GDM1 (cell line): ENCODE results near the gene VSIR.
A peak's percentile ranks its signal among the peaks of the same experiment; 100 is the strongest.

Experiments used
- DNase-seq: peaks from one replicate; lab custom pipeline; 2025; lab: John Stamatoyannopoulos, UW

The VSIR gene

DNA sequence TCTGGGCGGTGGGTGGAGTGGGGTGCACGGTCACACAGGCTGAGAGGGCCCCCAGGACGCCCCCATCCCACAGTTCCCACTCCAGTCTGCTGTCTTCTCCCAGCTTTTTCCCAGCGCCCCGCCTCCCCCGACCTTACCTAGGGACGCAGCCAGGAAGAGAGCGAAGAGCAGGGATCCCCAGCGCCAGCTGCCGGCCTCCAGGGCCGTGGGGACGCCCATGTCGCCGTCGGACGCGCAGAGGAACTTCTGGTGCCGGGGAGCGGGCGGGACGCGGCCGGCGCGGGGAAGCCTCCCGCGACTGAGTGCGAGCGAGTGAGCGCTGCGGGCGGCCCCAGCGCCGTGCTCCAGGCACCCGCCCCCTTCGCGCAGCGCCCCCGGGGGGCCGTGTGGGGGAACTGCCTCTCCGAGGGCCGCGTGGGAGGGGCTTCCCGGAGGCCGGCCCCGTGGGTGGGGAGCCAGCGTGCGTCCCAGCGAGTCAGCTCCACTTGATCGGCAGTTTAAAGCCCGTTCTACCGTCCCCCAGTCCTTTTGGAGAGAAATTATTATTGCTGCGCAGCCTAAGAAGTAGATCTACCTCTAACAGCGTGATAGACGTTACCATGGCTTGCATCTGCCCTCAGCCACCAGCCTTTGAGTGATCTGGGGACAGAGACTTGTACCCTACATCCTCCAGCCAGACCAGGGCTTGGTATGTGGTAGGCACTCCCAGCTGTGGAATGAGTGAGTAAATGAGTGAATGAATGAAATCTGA lies at the start of gene VSIR:
Gene VSIR (minus strand): TSS at position 300 of the 751 bp plus-strand sequence. CDS start 81 bp downstream, at position 219.
- DNase-seq, result peak; percentile 89

DNA sequence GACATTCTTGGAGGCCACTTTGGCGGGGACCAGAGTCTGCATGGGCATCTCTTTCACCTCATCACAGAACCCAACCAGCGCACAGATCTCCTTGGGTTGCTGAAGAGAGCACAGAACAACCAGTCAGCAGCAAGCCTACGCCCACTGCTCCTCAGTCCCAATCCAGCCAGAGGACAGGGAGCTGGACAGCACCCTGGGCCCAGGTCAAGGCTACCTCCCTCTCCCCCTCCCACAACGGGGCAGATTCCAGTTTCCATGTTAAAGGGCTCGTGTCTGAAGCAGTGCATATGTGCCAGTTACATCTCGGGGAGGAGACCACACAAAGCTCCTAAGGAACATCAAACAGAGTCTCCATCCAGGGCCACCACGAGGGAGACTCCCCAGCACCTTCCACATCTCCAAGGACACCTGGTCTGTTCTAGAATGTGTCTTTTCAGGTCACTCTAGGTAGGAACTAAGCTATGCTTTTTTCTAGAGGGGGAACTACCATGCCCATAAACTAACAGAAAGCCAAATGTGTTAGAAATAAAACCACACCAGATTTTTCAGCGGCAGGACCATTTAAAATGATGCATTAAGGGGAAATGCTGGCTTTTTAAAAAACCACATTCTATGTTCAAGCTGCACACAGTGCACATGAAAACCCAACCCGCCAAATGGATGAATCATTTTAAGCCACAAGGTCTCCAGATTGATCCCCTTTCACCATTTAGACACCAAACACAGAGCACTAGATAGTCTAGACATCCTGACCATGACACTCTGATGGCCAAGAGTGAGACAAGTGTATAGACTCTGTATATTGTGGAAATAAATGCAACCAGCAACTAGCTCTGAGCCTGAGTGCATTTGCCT lies 48.8 kb upstream of the VSIR start:
- DNase-seq, result peak; percentile 16

DNA sequence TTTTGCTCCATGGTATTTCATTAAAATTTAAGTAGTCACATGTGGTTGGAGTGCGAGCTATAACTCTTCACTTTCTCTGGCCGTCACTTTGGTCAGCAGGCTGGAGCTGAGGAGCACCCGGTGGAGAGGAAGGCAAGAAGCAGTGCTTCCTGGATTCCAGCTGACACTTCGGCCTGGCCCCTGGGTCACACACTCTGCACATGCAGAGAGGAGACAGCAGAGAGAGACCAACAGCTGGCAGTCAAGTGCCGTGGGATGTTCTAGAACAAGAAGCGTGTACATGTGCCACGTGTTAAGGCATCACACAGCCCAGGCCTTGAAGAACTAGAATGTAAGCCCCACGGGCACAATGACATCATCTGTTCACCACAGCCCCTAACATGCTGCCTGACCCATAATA lies 47.6 kb upstream of the VSIR start:
- DNase-seq, result no peak

DNA sequence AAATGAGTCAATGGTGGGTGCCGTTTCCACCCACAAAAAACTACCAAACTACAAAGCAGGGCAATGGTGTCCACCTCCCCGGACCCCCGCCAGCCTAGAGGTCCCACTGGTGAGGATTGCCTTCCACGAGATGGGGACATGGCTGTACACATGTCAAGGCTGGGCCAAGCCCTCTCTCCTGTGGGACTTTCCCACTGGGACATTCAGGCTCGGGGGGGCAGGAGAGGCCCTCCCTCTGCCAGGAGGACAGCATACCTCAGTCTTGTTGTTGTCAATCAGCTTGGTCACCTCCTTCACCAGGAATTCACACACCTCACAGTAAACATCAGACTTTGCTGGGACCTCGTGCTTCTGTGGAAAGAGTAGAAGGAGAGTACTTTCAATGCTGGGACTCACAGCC lies 46.7 kb upstream of the VSIR start:
- DNase-seq, result no peak

DNA sequence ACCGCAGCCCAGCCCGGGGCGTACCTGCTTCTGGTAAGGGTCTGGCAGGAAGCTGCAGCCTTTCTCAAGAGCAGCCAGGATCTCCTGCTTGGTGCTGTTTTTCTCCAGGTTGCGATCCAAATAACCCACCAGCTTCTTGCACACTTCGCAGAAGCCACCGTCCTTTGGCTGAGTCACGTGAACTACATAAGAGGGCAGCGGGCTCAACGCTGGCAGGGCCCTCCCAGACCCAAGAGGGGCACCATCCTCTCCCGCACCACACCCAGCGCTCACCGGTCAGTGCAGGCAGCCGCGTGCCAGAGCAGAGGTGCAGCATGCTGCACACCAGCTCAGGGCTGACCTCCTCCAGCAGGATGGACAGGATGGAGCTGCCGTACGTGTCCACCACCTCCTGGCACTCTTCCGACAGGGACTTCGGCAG lies 46.1 kb upstream of the VSIR start:
- DNase-seq, result no peak

DNA sequence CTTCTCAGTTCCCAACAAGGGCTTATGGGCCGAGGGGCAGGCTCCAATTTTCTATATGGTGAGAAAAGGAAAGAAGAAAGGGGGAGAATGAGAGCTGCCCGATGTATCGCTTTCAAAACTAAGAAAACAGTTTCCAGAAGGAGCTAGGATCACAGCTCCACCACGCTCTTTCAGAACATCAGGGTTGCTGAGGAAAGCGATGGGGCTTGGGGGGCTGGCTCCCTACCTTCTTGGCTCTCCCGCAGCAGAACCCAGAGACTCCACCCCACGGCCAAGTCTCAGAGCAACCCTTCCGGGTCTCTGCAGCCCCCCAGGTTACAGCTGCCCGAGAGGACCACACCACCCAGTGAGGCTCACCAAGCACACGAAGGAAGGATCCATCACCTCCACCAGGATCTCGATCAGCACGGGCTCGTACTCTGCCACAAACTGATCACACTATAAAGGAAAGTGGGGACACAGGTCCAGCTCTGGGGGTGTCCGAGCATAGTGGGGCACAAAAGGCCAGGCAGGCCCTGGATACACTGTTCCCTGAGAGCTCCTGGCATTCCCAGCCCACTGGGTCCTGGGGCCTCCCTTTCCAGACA lies 45.4 kb upstream of the VSIR start:
- DNase-seq, result no peak

DNA sequence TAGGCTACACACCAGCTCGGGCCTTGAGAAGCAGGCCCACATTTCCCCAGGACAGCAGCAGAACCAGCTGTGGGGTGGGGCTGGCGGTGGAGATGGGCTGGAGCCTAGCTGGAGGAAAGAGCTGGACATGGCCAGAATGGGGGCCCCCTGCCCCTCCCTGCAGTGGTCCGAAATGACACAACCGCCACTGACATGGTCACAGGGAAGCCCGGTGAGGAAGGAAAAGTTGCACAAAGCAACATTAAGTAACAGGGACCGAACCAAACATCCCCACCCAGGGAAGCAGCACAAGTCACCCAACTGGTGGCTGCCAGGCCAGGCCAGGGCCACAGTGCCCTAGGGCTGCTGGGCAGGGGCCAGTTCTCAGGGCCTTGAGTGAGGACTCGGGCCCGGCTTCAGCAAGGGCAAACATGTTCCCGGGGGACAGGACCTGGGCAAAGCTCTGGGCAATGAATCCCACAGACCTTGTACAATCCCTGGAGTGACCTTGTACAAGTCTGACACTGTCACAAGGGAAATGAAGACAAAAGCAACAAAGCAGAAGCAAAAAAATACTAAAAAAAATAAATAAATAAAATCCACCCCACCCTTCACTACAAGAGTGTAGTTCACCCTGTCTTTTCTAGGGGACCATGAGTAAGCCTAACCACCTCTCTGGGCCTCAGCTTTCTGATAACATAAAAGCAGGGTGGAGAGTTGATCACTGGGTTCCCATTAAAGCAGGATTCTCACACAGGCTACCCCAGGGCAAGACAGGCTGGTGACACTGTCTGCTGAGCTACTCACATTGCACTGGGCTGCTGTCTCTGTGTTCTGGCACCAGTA lies 44.7 kb upstream of the VSIR start:
- no peak for DNase-seq

DNA sequence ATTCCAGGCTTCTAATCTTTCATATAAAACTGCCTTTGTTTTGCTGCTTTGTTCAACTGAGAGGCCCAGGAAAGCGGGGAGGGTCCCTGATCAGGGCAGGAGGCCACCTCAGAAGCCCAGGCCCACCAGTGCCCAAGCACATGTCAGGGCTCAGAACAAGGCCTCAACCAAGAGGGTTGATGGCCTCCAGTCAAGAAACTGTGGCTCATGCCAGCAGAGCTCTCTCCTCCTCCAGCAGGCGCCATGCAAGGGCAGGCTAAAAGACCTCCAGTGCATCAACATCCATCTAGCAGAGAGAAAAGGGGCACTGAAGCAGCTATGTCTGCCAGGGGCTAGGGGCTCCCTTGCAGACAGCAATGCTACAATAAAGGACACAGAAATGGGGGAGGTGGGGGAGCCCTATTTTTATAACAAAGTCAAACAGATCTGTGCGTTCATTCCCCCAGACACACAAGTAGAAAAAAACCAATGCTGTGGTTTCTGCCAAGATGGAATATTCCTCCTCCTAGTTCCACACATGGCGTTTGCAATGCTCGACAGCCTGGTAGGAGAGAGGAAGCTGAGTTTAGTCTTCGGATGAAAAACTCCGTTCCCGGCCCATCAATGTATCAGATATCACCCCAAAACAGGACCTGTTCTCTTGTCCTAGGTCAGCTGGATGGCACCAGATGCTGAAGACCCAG lies 43.8 kb upstream of the VSIR start:
- no peak for DNase-seq

DNA sequence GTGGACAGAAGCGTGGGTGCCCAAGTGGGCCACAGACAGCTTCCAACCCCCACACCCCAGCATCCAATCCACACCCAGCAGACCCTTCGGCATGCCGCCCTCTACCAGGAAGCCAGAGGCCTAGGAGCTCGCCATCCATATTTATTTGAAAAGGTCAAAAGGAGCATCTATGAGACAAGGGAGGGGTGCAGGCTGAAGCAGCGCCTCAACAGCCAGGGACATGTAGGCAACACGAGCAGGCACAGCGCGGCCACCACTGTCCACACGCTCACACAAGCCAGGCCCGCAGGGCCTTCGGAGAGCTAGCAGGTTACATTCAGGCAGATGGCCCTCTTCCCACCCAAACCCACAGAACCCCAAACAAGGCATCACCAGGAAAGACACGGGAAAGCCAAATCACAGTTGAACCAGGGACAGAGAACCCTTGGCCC lies 43.1 kb upstream of the VSIR start:
- no peak for DNase-seq

DNA sequence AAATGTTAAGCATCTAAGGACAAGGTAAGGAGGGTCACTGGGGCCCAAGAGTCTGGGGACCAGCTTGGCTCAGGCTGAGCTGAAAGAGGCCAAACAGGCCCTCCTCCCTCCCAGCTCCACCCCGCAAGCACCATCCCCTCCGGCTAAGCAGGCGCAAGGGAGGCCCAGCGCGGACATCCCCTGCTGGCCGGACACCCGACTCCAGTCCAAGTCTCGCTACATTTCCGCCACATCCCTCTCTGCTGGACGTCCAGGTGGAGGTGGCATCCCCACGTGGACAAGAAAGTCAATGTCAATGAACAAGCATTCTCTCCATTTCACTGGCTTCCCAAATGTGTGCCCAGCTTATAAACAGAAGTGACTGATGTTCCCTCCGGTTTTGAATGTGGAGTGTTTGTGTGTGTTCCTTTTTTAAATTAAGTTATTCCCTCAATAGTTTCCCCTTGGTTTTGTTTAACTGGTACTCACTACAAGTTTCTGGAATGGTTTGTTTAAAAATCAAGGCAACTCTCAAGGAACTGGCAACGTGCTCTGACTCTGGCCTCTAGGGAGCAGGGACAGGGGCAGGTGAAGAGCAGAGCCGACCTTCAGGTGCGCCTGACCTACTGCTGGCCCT lies 42.3 kb upstream of the VSIR start:
- no peak for DNase-seq

DNA sequence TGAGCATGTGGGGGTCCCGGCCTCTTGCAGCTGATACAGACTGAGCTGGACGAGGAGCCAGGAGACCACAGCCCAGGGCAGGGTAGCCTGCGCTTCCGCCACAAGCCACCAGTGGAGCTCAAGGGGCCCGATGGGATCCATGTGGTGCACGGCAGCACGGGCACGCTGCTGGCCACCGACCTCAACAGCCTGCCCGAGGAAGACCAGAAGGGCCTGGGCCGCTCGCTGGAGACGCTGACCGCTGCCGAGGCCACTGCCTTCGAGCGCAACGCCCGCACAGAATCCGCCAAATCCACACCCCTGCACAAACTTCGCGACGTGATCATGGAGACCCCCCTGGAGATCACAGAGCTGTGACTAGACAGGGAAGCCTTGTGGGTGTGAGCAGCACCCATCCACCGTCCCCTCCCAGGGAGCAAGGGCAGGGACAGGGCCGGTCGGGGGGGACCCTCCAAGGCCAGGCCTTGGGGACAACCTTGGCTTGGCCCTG lies 41.6 kb upstream of the VSIR start:
- DNase-seq, result no peak

DNA sequence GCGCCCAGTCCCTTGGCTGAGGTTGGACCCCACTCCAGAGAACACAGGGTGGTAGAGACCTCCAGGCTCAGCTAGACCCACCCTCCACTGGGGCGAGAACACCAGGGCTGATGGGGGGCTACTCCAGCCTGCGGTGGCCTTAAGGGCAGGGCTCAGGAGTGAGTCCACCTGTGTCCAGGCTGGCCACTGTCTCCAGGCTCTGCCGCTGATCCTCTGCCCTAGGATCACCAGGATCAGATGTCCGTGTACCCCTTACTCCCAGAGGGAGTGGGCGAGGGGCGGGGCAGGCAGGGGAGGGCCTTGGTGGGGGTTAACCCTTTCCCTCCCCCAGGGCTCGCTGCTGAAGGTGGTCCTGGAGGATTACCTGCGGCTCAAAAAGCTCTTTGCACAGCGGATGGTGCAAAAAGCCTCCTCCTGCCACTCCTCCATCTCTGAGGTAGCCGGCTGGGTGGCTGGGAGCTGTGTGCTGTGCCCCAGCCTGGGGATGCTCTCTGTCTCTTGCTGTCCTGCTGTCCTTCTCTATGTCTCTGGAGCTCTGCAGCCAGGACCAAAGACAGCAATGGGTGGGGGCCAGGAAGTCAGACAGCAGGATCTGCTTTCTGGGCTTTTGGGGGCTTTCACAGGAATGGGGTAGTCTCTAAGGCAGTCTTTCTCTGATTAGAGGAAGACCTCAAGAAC lies 39.7 kb upstream of the VSIR start:
- DNase-seq, result no peak

DNA sequence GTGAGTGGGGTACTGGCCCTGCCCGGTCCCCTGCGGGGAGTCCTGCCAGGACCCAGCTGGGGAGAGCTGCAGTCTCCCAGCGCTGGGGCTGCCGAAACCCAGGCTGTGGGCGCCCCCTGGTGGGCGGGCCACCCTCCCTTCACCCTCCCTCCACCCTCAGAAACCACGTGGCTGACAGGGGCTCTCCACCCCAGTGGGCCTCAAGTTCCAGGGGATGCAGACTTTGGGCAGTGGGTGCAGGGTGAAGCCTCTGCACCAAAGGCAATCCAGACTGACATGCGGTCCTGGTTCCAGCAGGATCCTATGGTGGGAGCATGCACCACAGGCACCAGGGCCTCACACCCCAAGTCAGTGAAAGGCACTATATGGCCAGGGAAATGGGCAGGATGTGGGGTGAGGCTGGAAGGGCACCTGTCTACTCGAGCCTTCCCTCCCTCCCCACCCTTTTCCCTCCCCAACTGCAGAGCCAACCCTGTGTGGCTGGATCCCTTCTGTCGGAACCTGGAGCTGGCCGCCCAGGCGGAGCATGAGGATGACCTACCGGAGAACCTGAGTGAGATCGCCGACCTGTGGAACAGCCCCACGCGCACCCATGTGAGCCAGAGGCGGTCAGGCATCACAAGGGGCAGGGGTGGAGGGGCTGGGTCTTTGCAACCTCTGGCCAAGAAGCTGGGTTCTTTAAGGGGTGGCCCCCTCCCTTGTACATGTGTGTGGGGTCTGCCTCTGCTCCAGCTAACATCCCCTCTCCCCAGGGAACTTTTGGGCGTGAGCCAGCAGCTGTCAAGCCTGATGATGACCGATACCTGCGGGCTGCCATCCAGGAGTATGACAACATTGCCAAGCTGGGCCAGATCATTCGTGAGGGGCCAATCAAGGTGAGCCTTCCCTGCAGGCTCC lies 38.9 kb upstream of the VSIR start:
- peak; percentile 66 for DNase-seq

DNA sequence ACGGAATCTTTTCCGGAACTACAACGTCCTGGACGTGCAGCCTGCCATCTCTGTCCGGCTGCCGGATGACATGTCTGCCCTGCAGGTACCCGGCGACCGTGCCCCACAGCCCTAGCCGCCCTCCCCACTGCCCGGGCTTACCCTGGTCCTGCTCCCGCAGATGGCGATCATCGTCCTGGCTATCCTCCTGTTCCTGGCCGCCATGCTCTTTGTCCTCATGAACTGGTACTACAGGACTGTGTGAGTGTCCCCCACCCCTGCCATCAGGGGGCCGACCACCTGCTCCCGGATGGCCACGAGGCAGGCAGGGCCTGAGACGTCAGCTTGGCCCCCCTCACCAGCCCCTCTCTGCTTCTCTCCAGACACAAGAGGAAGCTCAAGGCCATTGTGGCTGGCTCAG lies 38.0 kb upstream of the VSIR start:
- DNase-seq, result no peak

DNA sequence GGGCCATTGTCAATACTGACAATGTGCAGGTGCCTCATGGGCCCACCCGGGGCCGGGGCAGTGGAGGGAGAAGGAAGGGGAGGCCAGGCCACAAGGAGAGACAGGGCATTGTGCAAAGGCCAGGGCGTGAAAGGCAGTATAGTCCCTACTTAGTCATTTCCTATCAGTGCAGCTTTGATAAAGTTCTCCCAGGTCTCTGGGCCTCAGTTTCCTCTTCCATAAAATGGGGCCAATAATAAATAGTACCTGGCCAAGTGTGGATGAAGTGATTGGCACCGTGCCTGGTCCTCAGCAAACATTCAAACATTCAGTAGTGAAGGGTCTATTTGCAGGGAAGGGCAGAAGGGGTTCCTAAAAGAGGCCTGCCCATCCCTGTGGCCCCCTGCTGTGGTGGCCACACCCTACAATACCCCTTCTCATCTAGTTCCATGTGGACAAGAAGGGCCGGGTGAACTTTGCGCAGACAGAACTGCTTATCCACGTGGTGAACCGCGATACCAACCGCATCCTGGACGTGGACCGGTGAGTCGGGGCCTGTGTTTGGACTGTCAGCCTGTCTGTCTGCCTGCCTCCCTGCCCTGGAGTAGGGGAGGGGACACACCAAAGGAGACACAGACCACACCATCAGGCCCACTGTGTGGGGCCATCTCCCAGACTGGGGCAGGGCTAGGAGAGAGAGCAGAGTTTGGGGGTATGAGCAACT lies 36.9 kb upstream of the VSIR start:
- peak; percentile 11 for DNase-seq

DNA sequence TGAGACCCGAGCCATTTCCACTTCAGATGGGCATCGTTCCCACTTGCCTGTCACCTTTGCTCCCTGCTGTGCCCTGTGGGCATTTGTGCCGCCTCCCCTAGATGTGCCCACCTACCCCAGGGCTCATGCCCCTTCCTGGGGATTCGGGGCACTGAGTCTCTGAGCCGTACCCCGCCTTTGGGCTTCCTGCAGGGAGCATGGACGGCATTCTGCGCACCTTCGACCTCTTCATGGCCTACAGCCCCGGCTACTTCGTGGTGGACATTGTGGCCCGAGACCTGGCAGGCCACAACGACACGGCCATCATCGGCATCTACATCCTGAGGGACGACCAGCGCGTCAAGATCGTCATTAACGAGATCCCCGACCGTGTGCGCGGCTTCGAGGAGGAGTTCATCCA lies 36.3 kb upstream of the VSIR start:
- DNase-seq, result no peak

DNA sequence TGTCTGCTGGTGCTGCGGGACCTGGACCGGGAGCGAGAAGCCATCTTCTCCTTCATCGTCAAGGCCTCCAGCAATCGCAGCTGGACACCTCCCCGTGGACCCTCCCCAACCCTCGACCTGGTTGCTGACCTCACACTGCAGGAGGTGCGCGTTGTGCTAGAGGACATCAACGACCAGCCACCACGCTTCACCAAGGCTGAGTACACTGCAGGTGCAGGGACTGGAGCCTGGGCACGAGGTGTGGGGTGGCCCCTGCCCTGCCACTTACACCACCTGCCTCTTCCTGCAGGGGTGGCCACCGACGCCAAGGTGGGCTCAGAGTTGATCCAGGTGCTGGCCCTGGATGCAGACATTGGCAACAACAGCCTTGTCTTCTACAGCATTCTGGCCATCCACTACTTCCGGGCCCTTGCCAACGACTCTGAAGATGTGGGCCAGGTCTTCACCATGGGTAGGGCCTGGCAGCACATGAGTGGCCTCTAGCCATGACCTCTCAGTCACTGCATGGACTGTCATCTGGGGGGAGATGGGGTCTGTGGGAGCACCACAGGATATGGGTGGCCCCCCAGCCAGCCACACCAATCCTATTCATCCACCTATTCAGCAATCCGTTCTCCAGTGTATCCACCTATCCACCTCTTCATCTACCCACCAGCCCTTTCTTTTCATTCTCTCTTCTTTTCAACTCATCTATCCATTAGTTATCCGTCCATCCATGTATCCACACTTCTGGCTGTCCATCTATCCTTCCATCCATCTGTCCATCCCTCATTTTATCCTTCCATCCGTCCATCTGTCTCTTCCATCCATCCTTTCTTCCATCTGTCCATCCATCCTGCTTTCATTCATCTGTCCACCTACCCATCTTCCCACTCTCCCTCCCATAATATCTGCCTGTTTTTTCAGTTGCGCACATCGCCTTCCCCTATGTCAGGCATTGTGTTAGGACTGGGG lies 34.5 kb upstream of the VSIR start:
- DNase-seq, result no peak
